B cell (primary cell): Measurements from ENCODE around the gene GPR18. TPM values are rescaled to one million over a fixed set of nuclear protein-coding genes. Genes with fewer than 3 reads are reported as not detected.
A peak's percentile ranks its signal among the peaks of the same experiment; 100 is the strongest.

ENCODE experiments used
- ATAC-seq: fragments of 200-7000 bp; cut with Tn5 transposase; one replicate; pipeline ENCODE4 v1.10.0; 2021; ENCODE audit warnings: low read depth, mild to moderate bottlenecking, moderate number of reproducible peaks, moderate library complexity
- CTCF ChIA-PET: fragments of 350-600 bp; sonication (Branson Sonifier 250); formaldehyde crosslinking; loops from one replicate; lab custom pipeline; 2021; ENCODE audit warnings: antibody characterized with exemption, inconsistent platforms; lab: Charles Lee
- POLR2A ChIA-PET: fragments of 350-600 bp; sonication (Branson Sonifier 250); formaldehyde crosslinking; loops from one replicate; lab custom pipeline; 2021; ENCODE audit warnings: antibody characterized with exemption; lab: Charles Lee
- DNase-seq: peaks from one replicate; pipeline ENCODE4 v3.0.0; 2013
- H2AFZ ChIP-seq: 2 replicates; pipeline ENCODE4 v1.6.1; 2012; ENCODE audit warnings: mild to moderate bottlenecking, low read depth, low read length; ENCODE audit not compliant: insufficient read depth, poor library complexity, severe bottlenecking
- H3K27ac ChIP-seq, 2 donors: 1 replicate in 1 of 2; 2 replicates in 1 of 2; pipeline ENCODE4 v1.5.1; 2012 to 2013; ENCODE audit warnings: low read length in 2 of 2, mild to moderate bottlenecking in 2 of 2, moderate library complexity in 1 of 2
- H3K27me3 ChIP-seq, 4 experiments: fragments of 200-600 bp in 1 of 4; sonication (generic) in 1 of 4; replicated peaks in 1 of 4; 1 replicate in 2 of 4; 2 replicates in 2 of 4; pipeline versions ENCODE4 v1.6.1 to v1.7.0; 2013 to 2016; ENCODE audit warnings: low read length in 3 of 4, mild to moderate bottlenecking in 2 of 4, mixed read lengths in 1 of 4, moderate library complexity in 1 of 4; ENCODE audit not compliant: insufficient read depth in 4 of 4, control insufficient read depth in 3 of 4; ENCODE audit errors: control extremely low read depth in 1 of 4
- H3K36me3 ChIP-seq, 2 experiments: replicated peaks in 1 of 2; 1 replicate in 1 of 2; 2 replicates in 1 of 2; pipeline versions ENCODE4 v1.6.1 to v1.7.1; 2013; ENCODE audit warnings: low read length in 1 of 2; ENCODE audit not compliant: insufficient read depth in 2 of 2, control insufficient read depth in 1 of 2; ENCODE audit errors: control extremely low read depth in 1 of 2, extremely low read depth in 1 of 2
- H3K4me1 ChIP-seq, 2 donors: fragments of 200-600 bp in 1 of 2; sonication (generic) in 1 of 2; 1 replicate in 1 of 2; 2 replicates in 1 of 2; pipeline versions ENCODE4 v1.5.1 to v1.6.1; 2013 to 2017; ENCODE audit warnings: low read length in 2 of 2; ENCODE audit not compliant: control insufficient read depth in 2 of 2, insufficient read depth in 2 of 2
- H3K4me2 ChIP-seq: replicated peaks from 2 replicates; pipeline ENCODE3; 2012; ENCODE audit warnings: mild to moderate bottlenecking, low read depth, low read length; ENCODE audit not compliant: poor library complexity, severe bottlenecking
- H3K4me3 ChIP-seq, 5 experiments: fragments of 200-600 bp in 1 of 5; sonication (generic) in 1 of 5; 1 replicate in 3 of 5; 2 replicates in 2 of 5; pipeline versions ENCODE4 v1.5.1 to v1.7.0; 2011 to 2016; ENCODE audit warnings: low read length in 4 of 5, mild to moderate bottlenecking in 4 of 5, low read depth in 2 of 5, control low read depth in 1 of 5, moderate library complexity in 1 of 5; ENCODE audit not compliant: insufficient read depth in 1 of 5; ENCODE audit errors: control extremely low read depth in 1 of 5, extremely low read depth in 1 of 5
- H3K79me2 ChIP-seq: fragments of 200-600 bp; sonication (generic); one replicate; pipeline ENCODE4 v1.6.0; 2016; ENCODE audit warnings: low read length; ENCODE audit not compliant: control insufficient read depth, insufficient read depth
- H3K9ac ChIP-seq: fragments of 200-600 bp; sonication (generic); 2 replicates; pipeline ENCODE4 v1.6.1; 2017; ENCODE audit warnings: mild to moderate bottlenecking, low read length, moderate library complexity
- H3K9me3 ChIP-seq, 3 donors: one replicate each; pipeline versions ENCODE4 v1.6.1 to v1.7.1; 2013; ENCODE audit warnings: low read length in 2 of 3; ENCODE audit not compliant: control insufficient read depth in 2 of 3, insufficient read depth in 1 of 3; ENCODE audit errors: control extremely low read depth in 1 of 3
- H4K20me1 ChIP-seq: 2 replicates; pipeline ENCODE4 v1.6.0; 2012; ENCODE audit warnings: mild to moderate bottlenecking, low read length; ENCODE audit not compliant: insufficient read depth, control insufficient read depth, poor library complexity, severe bottlenecking
- H3K27ac Mint-ChIP-seq: one replicate; pipeline ENCODE4 v1.8.0; 2021; ENCODE audit warnings: mixed read lengths
- H3K27me3 Mint-ChIP-seq: one replicate; pipeline ENCODE4 v1.8.0; 2021; ENCODE audit warnings: mixed read lengths
- H3K4me1 Mint-ChIP-seq: one replicate; pipeline ENCODE4 v1.8.0; 2021; ENCODE audit warnings: mixed read lengths
- H3K4me3 Mint-ChIP-seq: one replicate; pipeline ENCODE4 v1.8.0; 2021; ENCODE audit warnings: mixed read lengths
- H3K9me3 Mint-ChIP-seq: one replicate; pipeline ENCODE4 v1.8.0; 2022; ENCODE audit warnings: mixed read lengths; ENCODE audit not compliant: insufficient read depth
- EZH2 ChIP-seq: IDR thresholded peaks from 2 replicates; pipeline ENCODE4 v1.6.1; 2012; ENCODE audit warnings: borderline replicate concordance, low read depth, mild to moderate bottlenecking, moderate library complexity, low read length; ENCODE audit not compliant: insufficient read depth, poor library complexity, severe bottlenecking
- WGBS: methylation state at CpG from one replicate; pipeline ENCODE4 v1.1.5; 2013; ENCODE audit warnings: missing lambda C conversion rate; ENCODE audit not compliant: insufficient coverage; 5-methylcytosine and 5-hydroxymethylcytosine counted together
- intact Hi-C: fragments of 100-400 bp; cut with micrococcal nuclease; formaldehyde crosslinking; loops from one replicate; pipeline ENCODE4 v1.10.0; 2022
- polyA plus RNA-seq: library from polyadenylated mRNA; depleted of rRNA; stranded (reverse); fragments of >200 nt; gene quantifications from 2 replicates; pipeline ENCODE4 v1.2.3, GENCODE V29; 2012
- total RNA-seq, 2 donors: library from RNA; stranded (reverse); fragments of 120-200 nt in 1 of 2; gene quantifications; 1 replicate in 1 of 2; 2 replicates in 1 of 2; pipeline versions ENCODE4 v1.2.3 to v1.2.4, GENCODE V29; 2013 to 2022
- TF ChIP-seq, protein P1 (sequence below): fragments of 200-600 bp; IDR thresholded peaks from one replicate; pipeline ENCODE4 v1.8.0; 2022; ENCODE audit warnings: antibody characterized with exemption, mild to moderate bottlenecking

GPR18 gene
- total and polyA plus RNA-seq, 2 donors (not counting 1 experiment from before 2014, with no cell fraction given) = 19.1 to 54.8 TPM

DNA sequence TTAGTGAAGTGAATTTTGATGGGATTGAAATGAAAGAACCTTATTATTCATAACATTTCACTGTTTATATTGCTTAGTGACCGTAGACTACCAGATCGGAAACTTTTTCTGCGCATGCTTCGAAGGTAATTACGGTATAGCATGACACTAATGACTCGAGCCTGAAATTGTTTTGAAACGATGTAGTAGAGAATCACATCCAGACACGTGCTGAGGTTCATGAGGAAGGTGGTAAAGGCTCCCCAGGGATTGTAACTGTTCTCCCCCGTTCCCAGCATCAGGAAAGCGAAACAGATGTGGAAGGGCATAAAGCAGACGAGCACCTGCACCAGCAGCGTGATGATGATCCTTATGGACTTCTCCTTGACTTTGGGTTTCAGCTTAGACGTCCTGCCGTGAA, 3.3 kb downstream of the GPR18 start:
- peaks cover 5% of the 10 kb centered on the region for H4K20me1 ChIP-seq
- no peak overlapping the region for H3K4me3 ChIP-seq
- WGBS = 59% methylated on average over 13 of the region's 14 CpGs
- H3K9me3 ChIP-seq = peaks cover 0 to under 1% (median 0%) of the 10 kb centered on the region in 3 donors
- H3K36me3 ChIP-seq = peaks cover 0 to 45% of the 10 kb centered on the region in 2 experiments
- Mint-ChIP-seq H3K4me3 (peak overlapping the region; percentile 90), H3K27ac (peak overlapping the region; percentile 73), H3K27me3 (no peaks in the 10 kb centered on the region), H3K4me1 (peaks cover 70% of the 10 kb centered on the region), H3K9me3 (no peaks in the 10 kb centered on the region)
- no peak for ATAC-seq
- peak overlapping the region; percentile 84 for H3K4me2 ChIP-seq
- H3K9ac ChIP-seq = peak overlapping the region; percentile 10
- POLR2A ChIA-PET = no interaction called here
- CTCF ChIA-PET = interaction anchor here (0.8 to 9.6 kb wide), 5 partner anchors 13 to 78 kb away, joined by 3 to 109 read pairs (median 34); partner anchors contain the start of gene UBAC2
- peak overlapping the region; percentile 86 to 90 for H3K27ac ChIP-seq
- H3K27me3 ChIP-seq = no peaks in the 10 kb centered on the region
- intact Hi-C loops = loop anchor here (10.0 kb wide), 1 partner anchor 350 kb away; the partner anchor contains the start of gene CLYBL
- H3K79me2 ChIP-seq = peaks cover 85% of the 10 kb centered on the region
- peaks cover 29 to 35% of the 10 kb centered on the region in 2 donors for H3K4me1 ChIP-seq
- no peak overlapping the region for H2AFZ ChIP-seq
- DNase-seq = no peak
- TF ChIP-seq, protein P1, sequence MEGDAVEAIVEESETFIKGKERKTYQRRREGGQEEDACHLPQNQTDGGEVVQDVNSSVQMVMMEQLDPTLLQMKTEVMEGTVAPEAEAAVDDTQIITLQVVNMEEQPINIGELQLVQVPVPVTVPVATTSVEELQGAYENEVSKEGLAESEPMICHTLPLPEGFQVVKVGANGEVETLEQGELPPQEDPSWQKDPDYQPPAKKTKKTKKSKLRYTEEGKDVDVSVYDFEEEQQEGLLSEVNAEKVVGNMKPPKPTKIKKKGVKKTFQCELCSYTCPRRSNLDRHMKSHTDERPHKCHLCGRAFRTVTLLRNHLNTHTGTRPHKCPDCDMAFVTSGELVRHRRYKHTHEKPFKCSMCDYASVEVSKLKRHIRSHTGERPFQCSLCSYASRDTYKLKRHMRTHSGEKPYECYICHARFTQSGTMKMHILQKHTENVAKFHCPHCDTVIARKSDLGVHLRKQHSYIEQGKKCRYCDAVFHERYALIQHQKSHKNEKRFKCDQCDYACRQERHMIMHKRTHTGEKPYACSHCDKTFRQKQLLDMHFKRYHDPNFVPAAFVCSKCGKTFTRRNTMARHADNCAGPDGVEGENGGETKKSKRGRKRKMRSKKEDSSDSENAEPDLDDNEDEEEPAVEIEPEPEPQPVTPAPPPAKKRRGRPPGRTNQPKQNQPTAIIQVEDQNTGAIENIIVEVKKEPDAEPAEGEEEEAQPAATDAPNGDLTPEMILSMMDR = no peak
- no peak for TF ChIP-seq EZH2

DNA sequence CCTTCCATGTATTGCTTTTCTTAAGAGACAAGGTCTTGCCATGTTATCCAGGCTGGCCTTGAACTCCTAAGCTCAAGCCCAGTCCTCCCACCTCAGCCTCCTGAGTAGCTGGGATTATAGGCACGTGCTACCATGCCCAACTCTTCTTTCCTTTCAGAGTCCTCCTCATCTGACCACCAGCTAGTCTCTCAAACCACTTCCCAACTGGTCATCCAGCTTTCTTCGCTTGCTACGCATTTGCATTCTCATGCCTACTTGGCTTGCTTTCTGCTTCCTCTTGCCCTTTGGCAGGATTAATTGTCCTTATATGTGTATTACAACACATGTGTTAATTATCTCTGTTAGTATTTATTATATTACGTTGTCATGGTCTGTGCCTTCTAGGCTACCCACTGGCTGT, 6.3 kb downstream of the GPR18 start:
- peak overlapping the region; percentile 82 for H3K27ac Mint-ChIP-seq
- H3K4me1 ChIP-seq = peaks cover 22 to 24% of the 10 kb centered on the region in 2 donors
- ChIA-PET POLR2A (no interaction called here), CTCF (interaction anchor here (1.7 to 9.6 kb wide), 2 partner anchors 16 to 75 kb away, joined by 11 to 109 read pairs; no protein-coding TSS in a partner anchor)
- no peak for DNase-seq
- peaks cover 0 to 58% of the 10 kb centered on the region in 2 experiments for H3K36me3 ChIP-seq
- no peak overlapping the region for H3K4me2 ChIP-seq
- no peaks in the 10 kb centered on the region for H3K9me3 Mint-ChIP-seq
- ATAC-seq = no peak
- no peaks in the 10 kb centered on the region for H3K27me3 ChIP-seq
- intact Hi-C loops = loop anchor here (10.0 kb wide), 1 partner anchor 353 kb away; the partner anchor contains the start of gene CLYBL
- no peak overlapping the region for H2AFZ ChIP-seq
- H3K4me1 Mint-ChIP-seq = peaks cover 53% of the 10 kb centered on the region
- WGBS = 83% methylated on average over 1 of the region's 4 CpGs
- no peak overlapping the region for H3K4me3 Mint-ChIP-seq
- H3K27me3 Mint-ChIP-seq = no peaks in the 10 kb centered on the region
- TF ChIP-seq EZH2 = no peak
- TF ChIP-seq, protein P1 = no peak
- H3K4me3 ChIP-seq = no peak overlapping the region
- peaks cover 5% of the 10 kb centered on the region for H4K20me1 ChIP-seq
- no peak overlapping the region for H3K9ac ChIP-seq
- peak overlapping the region in 1 of 2 donors; percentile 7 for H3K27ac ChIP-seq
- peaks cover 91% of the 10 kb centered on the region for H3K79me2 ChIP-seq
- H3K9me3 ChIP-seq = no peaks in the 10 kb centered on the region
